Natural killer cell (primary cell): ENCODE data around the gene CGNL1. TPM values are rescaled to one million over a fixed set of nuclear protein-coding genes. Genes with fewer than 3 reads are reported as not detected.

ENCODE experiments used
- ATAC-seq, 3 donors: fragments of 150-1000 bp in 2 of 3; fragments of 200-7000 bp in 1 of 3; cut with Tn5 transposase; 1 replicate in 1 of 3; 2 replicates in 2 of 3; pipeline ENCODE4 v1.10.0; 2021; ENCODE audit warnings: mild to moderate bottlenecking in 2 of 3, moderate library complexity in 2 of 3
- DNase-seq, 2 donors: peaks; one replicate each; pipeline versions ENCODE4 v3.0.0 to v3.0.0-alpha.2; 2013 to 2021; ENCODE audit warnings: mixed read lengths in 1 of 2
- H3K27ac ChIP-seq: one replicate; pipeline ENCODE4 v1.5.1; 2013; ENCODE audit warnings: mild to moderate bottlenecking, low read length
- H3K27me3 ChIP-seq: one replicate; pipeline ENCODE4 v1.6.1; 2013; ENCODE audit warnings: low read length; ENCODE audit not compliant: control insufficient read depth, insufficient read depth
- H3K36me3 ChIP-seq: one replicate; pipeline ENCODE4 v1.6.1; 2013; ENCODE audit warnings: low read length; ENCODE audit not compliant: control insufficient read depth, insufficient read depth
- H3K4me1 ChIP-seq: one replicate; pipeline ENCODE4 v1.6.1; 2013; ENCODE audit warnings: low read length; ENCODE audit not compliant: control insufficient read depth, insufficient read depth
- H3K4me3 ChIP-seq: one replicate; pipeline ENCODE4 v1.5.1; 2013; ENCODE audit warnings: low read length
- H3K9me3 ChIP-seq: one replicate; pipeline ENCODE4 v1.6.1; 2013; ENCODE audit warnings: low read length; ENCODE audit not compliant: control insufficient read depth, insufficient read depth
- H3K27ac Mint-ChIP-seq, 2 donors: one replicate each; pipeline ENCODE4 v1.8.0; 2022; ENCODE audit warnings: mild to moderate bottlenecking in 2 of 2, mixed read lengths in 2 of 2, moderate library complexity in 1 of 2
- H3K27me3 Mint-ChIP-seq, 2 donors: one replicate each; pipeline ENCODE4 v1.8.0; 2022; ENCODE audit warnings: low read depth in 2 of 2, mixed read lengths in 2 of 2
- H3K36me3 Mint-ChIP-seq: one replicate; pipeline ENCODE4 v1.8.0; 2022; ENCODE audit warnings: mixed read lengths
- H3K4me1 Mint-ChIP-seq, 2 donors: one replicate each; pipeline ENCODE4 v1.8.0; 2022; ENCODE audit warnings: mixed read lengths in 2 of 2
- H3K4me3 Mint-ChIP-seq: one replicate; pipeline ENCODE4 v1.8.0; 2022; ENCODE audit warnings: mild to moderate bottlenecking, moderate library complexity, mixed read lengths
- H3K9me3 Mint-ChIP-seq, 2 donors: one replicate each; pipeline ENCODE4 v1.8.0; 2022; ENCODE audit warnings: mixed read lengths in 2 of 2
- CTCF ChIP-seq: fragments of 200-600 bp; IDR thresholded peaks from one replicate; pipeline ENCODE4 v1.8.0; 2022; ENCODE audit warnings: antibody characterized with exemption
- WGBS: methylation state at CpG from one replicate; pipeline ENCODE4 v1.1.7; 2013; ENCODE audit warnings: missing lambda C conversion rate; ENCODE audit not compliant: insufficient coverage; 5-methylcytosine and 5-hydroxymethylcytosine counted together
- intact Hi-C: fragments of 100-400 bp; cut with micrococcal nuclease; formaldehyde crosslinking; loops from one replicate; pipeline ENCODE4 v1.14.2; 2022
- total RNA-seq, 4 donors: library from RNA; stranded (reverse); fragments of 120-200 nt in 1 of 4; gene quantifications; one replicate each; pipeline versions ENCODE4 v1.2.3 to v1.2.4, GENCODE V29; 2013 to 2022

Gene CGNL1
- total RNA-seq, 3 donors from 2014 or later (not counting 1 experiment from before 2014, with no cell fraction given) = not detected

- DNase-seq = no peak
- H3K9me3 Mint-ChIP-seq = no peaks in the 10 kb centered on the region
These were observed 124.8 kb downstream of the CGNL1 start for GRCh38 chr15:57500979-57501576.

GRCh38 chr15:57502116-57502515 is 125.8 kb downstream of the CGNL1 start:
- Mint-ChIP-seq H3K4me3 (no peak overlapping the region), H3K9me3 (no peaks in the 10 kb centered on the region), H3K36me3 (no peaks in the 10 kb centered on the region), H3K27me3 (peaks cover 3 to 8% of the 10 kb centered on the region in 2 donors), H3K4me1 (no peaks in the 10 kb centered on the region), H3K27ac (no peak overlapping the region)
- H3K27me3 ChIP-seq = no peaks in the 10 kb centered on the region
- no peak overlapping the region for H3K27ac ChIP-seq
- H3K9me3 ChIP-seq = no peaks in the 10 kb centered on the region
- H3K4me1 ChIP-seq = no peaks in the 10 kb centered on the region
- no peak for TF ChIP-seq CTCF
- intact Hi-C loops = no loop called here
- DNase-seq = no peak
- 63% methylated on average over 2 of the region's 2 CpGs for WGBS
- no peak for ATAC-seq
- no peaks in the 10 kb centered on the region for H3K36me3 ChIP-seq
- H3K4me3 ChIP-seq = no peak overlapping the region

More at GRCh38 chr15:57500979-57501576, 124.8 kb downstream of the CGNL1 start:
- 88% methylated on average over 5 of the region's 6 CpGs for WGBS
- H3K27me3 Mint-ChIP-seq = peaks cover 5 to 8% of the 10 kb centered on the region in 2 donors
- no peak for ATAC-seq
- Histone ChIP-seq H3K4me1 (no peaks in the 10 kb centered on the region), H3K27me3 (no peaks in the 10 kb centered on the region), H3K27ac (no peak overlapping the region), H3K36me3 (no peaks in the 10 kb centered on the region), H3K4me3 (no peak overlapping the region), H3K9me3 (no peaks in the 10 kb centered on the region)
- no peaks in the 10 kb centered on the region for H3K36me3 Mint-ChIP-seq
- intact Hi-C loops = no loop called here
- H3K4me3 Mint-ChIP-seq = no peak overlapping the region
- no peaks in the 10 kb centered on the region for H3K4me1 Mint-ChIP-seq
- no peak for TF ChIP-seq CTCF
- H3K27ac Mint-ChIP-seq = no peak overlapping the region

- no peaks in the 10 kb centered on the region for H3K4me1 Mint-ChIP-seq
- peak in 1 of 2 donors; percentile 5 for DNase-seq
These were observed 126.9 kb downstream of the CGNL1 start for GRCh38 chr15:57503051-57503702.

More at GRCh38 chr15:57503051-57503702, 126.9 kb downstream of the CGNL1 start:
- H3K36me3 ChIP-seq = no peaks in the 10 kb centered on the region
- H3K27ac ChIP-seq = no peak overlapping the region
- intact Hi-C loops = no loop called here
- no peaks in the 10 kb centered on the region for H3K27me3 ChIP-seq
- H3K4me1 ChIP-seq = no peaks in the 10 kb centered on the region
- no peaks in the 10 kb centered on the region for H3K9me3 Mint-ChIP-seq
- H3K27ac Mint-ChIP-seq = no peak overlapping the region
- H3K27me3 Mint-ChIP-seq = peaks cover 3 to 8% of the 10 kb centered on the region in 2 donors
- no peaks in the 10 kb centered on the region for H3K9me3 ChIP-seq
- H3K4me3 Mint-ChIP-seq = no peak overlapping the region
- no peak for TF ChIP-seq CTCF
- WGBS = 89% methylated on average over 6 of the region's 6 CpGs
- H3K4me3 ChIP-seq = no peak overlapping the region
- no peaks in the 10 kb centered on the region for H3K36me3 Mint-ChIP-seq
- no peak for ATAC-seq
